ENCODE measurements around the gene CHIC1.
"Not testable (repeated sequence)": the region's sequence is repeated elsewhere in the genome, so short reads cannot be mapped to it uniquely, and the experiment has no call there.

DNA sequence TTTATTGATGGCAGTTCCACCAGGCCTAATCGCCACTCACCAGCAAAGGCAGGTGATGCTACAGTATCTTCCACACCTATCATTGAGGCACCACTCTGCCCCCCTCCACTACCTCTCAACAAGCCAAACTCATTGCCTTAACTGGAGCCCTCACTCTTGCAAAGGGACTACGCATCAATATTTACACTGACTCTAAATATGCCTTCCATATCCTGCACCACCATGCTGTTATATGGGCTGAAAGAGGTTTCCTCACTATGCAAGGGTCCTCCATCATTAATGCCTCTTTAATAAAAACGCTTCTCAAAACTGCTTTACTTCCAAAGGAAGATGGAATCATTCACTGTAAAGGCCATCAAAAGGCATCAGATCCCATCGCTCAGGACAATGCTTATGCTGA lies 31.3 kb upstream of the CHIC1 start:
- not testable (repeated sequence) for TF ChIP-seq ZNF317 (CRISPR knock-in tag; IDR thresholded peaks at IDR 0.05; ENCODE audit: borderline replicate concordance, low read depth); ESRRA (CRISPR knock-in tag; IDR thresholded peaks at IDR 0.05; ENCODE audit: borderline replicate concordance)
